ENCODE data around the gene CP.
A peak's percentile ranks its signal among the peaks of the same experiment; 100 is the strongest.
"Not testable (repeated sequence)": the region's sequence is repeated elsewhere in the genome, so short reads cannot be mapped to it uniquely, and the experiment has no call there.

Gene CP

DNA sequence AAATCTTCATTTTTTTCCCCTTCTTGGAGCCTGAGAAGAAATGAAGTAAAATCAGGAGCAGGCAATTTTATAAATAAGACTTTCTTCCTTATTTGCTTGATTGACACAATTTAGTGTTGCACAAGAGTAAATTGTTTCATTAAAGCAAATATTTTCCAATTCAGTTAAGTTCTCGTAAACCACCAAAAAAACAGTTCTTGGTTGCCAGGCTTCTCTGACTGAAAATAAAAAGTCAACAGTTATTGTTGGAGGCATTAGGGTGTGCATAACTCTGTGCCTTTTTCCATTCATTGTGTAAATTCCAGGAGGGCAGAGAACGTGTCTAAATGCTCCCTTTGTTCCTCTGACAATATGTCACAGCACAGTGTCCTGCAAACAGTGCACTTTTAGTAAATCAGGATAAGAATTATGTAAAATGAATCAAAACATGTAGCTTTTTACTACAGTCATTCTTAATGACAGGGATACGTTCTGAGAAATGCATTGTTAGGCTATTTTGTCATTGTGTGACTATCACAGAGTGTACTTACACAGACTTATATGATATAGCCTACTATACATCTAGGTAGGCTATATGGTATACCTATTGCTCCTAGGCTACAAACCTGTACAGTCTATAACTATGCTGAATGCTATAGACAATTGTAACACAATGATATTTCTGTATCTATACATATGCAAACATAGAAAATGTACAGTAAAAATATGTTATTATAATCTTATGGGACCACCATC, at the start of gene CP:
Gene CP (minus strand): TSS at position 47 of the 735 bp plus-strand sequence. CDS start 37 bp downstream, at position 10.
- no peak for DNase-seq

DNA sequence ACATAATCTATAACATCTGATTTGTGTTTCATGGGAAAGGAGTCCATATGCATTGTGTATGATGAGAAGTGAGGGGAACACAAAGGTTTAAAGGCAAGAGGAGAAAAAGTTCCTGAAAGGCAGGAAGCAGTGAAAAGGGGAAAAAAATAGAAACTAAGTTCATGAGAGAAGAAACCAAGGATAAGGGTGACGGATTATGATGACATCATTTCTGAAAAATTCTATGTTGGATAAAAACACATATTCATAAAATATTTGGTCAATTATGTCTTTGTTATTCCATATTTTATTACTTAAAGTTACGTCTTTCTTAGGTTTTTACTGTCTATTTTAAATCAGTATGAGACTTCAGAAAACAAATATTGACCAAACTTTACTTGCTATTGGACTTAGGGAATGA, 48.6 kb upstream of the CP start:
- DNase-seq: no peak

DNA sequence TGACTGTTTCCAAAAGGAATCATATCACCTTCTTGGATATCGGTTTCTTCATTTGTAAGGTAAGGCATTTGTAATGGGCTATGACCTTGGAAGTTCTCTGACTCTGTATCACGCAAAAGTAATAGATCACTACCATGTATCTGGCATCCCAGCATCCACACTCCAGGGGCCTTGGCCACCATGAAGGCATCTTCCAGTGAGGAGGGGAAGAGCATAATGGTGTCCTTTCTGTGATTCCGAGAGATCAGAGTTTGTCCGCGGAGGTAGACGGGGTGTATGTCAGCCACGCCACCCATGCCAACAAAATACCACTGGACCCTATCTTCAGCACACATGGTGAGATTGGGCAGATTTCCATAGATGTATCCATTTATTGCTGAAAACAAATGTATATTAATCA, 48.1 kb upstream of the CP start:
- DNase-seq: no peak

DNA sequence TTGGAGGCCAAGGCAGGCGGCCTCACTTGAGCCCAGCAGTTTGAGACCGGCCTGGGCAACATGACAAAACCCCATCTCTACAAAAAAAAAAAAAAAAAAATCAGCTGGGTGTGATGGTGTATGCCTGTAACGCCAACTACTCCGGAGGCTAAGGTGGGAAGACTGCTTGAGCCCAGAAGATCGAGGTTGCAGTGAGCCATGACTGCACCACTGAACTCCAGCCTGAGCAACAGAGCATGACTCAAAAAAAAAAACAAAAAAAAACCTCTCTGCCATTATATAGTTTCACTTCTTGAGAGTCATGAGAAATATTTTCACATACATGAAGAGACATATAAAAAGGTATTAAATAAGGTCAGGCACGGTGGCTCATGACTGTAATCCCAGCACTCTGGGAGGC, 45.9 kb upstream of the CP start:
- DNase-seq: no peak

DNA sequence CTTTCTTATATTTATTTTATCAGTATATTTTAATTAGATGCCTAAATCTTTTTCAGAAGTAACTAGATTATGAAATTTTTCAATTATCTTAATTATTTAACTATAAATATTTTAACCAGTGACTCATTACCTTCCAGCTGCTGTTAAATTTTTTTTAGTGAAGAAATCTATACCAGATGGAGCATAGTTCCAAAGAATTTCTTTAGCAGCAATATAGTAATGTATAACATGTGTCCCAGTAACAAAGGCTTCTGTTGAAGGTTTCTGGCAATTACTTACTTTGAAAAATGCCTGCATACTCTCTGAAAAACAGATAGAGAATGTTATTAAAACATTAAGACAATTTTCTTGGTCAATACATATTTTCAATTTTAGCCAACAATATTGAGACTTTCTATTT, 45.1 kb upstream of the CP start:
- DNase-seq: no peak

DNA sequence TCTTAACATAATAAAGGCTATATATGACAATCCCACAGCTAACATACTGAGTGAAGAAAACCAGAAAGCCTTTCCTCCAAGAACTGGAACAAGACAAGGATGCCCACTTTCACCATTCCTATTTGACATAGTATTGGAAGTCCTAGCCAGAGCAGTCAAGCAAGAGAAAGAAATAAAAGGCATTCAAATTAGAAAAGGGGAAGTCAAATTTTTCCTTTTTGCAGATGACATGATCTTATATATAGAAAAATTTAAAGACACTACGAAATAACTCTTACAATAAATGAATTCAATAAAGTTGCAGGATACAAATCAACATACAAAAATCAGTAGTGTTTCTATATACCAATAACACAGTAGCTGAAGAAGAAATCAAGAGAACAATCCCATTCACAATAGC, 42.2 kb upstream of the CP start:
- no peak for DNase-seq

DNA sequence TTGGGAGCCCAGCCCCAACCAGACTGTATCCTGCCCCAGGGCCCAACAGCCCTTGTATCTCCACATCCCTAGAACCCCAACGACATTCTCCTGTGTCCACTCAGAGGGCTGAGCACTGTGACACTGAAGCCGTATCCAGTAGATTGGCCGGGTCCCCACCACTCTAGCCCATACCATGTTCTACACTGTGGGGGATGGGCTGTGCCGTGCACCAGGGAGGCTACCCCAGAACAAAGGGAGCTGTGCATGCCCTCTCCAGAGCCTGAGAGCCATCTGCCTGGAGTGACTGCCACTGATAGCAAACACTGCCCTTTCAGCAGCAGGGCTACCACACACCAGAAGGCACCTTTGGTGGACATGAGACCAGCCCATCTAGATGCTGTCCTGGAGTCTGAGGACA, 37.1 kb upstream of the CP start:
- no peak for DNase-seq

DNA sequence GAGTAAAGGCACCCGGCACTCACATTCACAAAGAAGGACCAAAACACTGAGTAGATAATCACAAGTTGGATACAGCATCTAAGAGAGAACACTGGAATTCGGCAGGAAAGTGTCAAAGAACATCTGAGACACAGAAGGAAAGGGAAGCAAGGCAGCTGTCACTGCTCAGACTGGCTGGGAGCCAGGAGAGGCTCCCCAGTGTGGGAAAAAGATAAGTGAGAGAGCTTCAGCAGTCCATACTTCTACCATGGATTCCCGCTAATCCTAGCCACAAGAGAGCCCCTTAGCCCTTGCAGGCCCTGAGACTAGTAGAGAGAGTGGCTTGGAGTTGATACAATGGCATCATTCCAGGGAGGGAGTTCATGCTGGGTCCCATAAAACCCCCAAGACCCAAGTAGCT, 36.7 kb upstream of the CP start:
- DNase-seq: no peak

DNA sequence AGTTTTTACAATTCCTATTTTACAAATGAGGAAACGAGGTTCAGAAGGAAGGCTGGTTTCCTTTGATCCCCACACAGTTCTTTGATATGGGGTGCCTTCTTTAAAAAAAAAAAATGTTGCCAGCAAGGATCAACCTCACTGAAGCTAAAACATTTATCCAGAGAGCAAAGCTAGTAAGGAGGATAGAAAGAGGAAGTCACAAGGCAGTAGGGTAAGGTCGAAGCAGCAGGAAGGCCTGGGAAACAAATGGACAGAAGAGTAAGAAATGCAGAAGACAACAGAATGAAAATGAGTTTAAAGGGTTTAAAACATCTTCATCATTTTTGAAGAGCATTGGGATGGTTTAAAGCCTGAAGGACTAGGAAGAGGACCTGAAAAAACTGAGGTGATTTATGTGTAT, 30.6 kb upstream of the CP start:
- DNase-seq: no peak

DNA sequence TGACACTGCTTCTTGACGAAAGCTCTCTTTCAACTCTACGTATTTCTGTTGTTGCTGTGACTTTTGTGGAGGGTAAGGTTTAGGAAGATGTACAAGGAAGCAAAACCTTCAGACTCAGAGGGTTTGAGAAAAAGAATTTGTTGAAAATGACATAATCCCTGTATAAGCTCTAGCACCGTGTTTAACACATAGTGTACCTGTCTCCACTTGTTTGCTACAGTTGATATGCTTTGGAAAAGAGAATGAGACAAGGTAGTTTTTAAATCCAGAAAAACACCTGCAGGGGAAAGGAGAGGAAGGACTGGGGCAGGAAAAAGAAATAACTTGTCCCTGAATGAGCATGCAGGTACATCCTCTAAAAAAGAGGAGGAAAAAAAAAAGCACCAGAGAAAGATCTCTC, 29.6 kb upstream of the CP start:
- no peak for DNase-seq

DNA sequence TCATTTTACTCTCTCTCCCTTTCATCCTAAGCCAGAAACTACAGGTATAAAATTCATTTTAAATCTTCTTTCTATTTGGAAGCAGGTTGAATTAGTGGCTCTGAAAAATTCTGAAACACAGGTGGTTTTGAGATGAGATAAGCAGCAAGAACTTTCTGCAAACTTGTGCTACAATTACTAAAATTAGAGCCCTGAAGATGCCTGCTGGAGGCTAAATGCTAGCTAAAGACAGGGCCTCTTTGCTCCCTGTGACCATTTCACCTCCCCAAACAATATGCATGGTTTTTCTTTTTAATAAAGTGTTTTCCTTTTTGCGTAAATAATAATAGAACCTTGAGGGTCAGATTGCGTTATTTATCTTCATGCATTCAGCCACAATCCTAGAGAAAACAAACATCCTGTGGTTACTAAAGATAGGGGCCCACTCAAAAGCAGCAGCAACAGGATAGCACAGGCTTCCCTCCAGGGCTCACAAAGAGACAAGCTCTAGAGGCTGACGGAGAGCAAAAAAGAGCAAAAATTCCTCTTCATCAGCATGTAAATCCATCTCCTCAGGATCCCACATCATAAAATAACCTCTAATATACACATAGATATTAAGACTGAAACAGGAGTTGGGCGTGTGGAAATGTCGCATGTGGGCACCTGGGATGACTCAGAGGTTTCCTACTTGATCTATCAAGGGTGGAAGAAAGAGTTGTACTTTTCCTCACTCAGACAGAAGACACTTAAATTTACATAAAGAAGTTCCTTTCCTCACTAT, 26.5 kb upstream of the CP start:
- DNase-seq: peak; percentile 58

DNA sequence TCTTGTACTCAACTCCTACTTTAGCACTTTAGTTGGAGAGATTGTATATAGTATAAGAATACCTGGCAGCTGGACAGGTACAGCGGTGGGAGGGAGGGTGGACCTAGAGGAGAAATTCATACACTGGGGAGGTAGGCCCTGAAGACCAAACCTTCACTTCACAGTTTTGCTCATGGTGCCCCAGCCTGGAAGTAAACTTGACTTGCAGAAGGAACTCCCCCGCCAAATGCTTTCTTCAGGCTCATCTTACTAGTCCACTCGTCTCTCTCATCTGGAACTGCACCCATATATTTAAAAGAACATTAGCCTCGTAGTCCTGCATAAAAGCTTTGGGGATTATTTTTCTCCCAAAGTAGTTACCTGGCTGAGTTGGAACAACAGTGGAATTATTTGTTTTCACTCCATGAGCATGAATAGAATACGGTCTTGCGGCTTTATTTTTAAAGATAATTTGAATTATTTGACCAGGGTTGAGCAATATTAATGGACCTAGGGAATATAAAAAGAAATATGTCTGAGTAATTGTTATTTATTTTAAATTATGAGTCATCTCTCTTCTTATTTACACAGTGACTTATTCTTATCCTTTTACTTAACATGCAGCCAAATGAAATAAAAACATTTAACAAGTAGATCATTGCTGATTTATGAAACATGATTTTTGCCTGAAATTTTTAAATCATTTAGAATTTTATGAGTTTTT, 25.5 kb upstream of the CP start:
- DNase-seq: no peak

DNA sequence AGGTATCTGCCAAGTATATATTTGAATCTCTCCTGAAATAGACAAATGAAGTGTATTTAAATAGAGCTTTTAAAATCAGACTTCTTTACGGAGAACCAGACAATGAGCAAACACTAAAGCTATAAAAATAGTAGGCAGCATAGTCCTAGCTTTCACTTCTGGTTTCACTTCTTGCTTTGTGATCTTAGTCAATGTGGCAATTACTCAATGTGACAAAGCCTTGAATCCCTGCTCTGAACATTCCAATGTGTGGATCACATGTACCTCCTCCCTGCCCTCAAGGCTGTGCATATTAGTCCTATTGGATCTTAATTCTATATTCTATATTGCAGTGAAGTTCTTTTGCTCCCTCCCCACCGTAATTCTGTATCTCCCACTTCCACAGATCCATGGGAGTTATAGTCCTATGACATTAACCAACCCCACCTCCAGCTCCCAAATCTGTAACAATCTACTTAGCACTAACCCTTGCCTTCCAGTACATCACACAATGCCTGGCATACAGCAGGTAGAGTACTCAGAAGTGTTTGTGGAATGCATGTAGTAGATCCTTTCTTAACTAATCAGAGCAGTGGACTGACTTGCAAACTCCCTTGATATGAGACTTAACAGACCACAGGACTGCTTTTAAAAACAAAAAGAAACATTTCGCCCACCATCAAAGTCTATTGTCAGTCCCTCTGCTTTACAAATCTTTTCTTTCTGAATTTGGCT, 24.3 kb upstream of the CP start:
- no peak for DNase-seq

DNA sequence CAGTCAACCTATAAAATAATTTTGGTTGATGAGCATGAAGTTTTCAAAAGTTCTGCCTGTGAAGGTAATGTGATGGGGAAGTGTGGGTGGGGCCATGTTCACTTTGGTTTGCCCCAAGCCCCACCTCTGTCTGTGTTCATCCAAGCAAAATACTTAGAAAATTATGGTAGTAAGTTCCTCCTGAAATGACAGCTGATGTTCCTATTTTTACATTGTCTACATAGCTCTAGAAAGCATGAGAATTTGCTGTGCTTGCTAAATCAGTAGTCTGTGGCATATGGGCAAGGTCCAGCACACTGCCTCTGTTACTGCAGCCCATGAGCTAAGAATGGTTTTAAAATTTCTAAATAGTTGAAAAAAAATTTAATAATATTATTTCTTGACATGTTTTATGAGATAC, 21.9 kb upstream of the CP start:
- DNase-seq: no peak

DNA sequence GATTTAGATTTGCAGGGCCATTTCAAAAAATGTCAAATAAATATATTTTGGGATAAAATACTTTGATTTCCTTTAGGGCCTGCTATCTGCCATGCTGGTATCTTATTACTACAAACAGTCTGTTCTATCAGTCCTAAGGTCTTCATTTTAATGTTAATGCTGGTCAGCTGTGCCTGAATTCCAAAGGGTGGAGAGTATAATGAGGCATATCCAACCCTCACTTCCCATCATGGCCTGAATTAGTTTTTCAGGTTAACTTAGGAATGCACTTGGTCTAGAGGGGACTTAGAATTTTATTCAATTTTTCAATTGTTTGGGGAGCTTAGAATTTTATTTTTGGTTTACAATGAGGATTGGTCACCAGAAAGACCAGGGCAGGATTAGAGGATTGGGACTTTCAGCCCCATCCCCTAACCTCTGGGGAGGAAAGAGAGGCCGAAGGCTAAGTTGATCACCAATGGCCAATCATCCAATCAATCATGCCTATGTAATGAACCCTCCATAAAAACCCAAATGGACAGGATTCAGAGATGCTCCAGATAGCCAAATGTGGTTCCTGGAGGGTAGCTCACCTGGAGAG, 17.8 kb upstream of the CP start:
- no peak for DNase-seq

DNA sequence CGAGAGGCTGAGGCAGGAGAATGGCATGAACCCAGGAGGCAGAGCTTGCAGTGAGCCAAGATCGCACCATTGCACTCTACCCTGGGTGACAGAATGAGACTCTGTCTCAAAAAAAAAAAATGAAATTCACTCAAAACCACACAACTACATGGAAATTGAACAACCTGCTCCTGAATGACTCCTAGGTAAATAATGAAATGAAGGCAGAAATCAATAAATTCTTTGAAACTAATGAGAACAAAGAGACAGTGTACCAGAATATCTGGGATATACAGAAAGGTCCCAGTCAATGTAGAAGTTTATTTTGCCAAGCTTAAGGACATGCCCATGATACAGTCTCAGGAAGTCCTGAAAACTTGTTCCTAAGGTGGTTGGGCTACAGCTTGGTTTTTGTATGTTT, 16.6 kb upstream of the CP start:
- not testable (repeated sequence) for DNase-seq

DNA sequence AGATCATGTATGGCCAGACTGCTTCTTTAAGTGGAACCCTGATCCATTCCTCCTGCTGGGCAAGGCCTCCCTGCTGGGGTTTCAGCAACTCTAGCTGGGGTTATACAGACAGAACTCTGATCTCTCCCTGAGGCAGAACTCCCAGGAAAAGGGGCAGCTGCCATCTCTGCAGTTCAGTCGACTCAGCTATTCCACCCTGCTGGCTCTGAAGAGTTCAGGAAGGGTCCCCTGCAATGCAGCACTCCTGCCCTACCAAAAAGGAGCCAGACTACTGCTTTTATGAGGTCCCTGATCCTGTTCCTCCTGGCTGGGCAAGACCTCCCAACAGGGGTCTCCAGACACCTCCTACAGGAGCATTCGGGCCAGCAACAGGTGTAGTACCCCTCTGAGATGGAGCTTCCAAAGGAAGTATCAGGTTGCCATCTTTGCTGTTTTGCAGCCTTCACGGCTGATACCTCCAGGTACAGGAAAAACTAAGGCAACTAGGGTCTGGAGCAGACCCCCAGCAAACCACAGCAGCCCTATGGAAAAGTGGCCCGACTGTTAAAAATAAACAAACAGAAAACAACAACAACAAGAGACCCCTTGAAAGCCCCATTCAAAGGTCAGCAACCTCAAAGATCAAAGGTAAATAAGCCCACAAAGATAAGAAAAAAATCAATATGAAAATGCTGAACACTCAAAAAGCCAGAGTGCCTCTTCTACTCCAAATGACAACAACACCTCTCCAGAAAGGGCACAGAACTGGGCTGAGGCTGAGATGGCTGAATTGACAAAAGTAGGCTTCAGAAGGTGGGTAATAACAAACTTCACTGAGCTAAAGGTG, 14.2 kb upstream of the CP start:
- no peak for DNase-seq

DNA sequence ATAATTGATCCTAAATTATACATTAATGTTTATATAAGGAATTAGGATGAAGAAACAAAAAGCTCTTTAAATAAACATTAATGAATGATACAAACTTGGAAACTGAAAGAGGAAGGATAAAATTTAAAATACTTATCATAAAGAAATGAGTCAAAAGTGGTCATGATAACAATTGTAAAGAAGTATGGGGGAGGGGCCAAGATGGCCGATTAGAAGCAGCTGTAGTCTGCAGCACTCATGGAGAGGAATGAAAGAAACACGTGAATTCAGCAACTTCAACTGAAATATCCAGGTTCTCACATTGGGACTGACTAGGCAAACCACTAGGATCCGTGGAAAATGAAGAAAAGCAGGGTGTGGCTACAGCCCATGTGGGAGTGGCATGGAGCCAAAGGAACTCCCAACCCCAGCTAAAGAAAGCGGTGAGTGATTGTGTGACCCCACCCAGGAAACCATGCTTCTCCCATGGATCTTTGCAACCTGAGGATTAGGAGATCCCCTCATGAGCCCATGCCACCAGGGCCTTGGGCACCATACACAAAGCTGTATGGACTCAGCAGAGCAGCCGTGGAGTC, 13.1 kb upstream of the CP start:
- DNase-seq: no peak

DNA sequence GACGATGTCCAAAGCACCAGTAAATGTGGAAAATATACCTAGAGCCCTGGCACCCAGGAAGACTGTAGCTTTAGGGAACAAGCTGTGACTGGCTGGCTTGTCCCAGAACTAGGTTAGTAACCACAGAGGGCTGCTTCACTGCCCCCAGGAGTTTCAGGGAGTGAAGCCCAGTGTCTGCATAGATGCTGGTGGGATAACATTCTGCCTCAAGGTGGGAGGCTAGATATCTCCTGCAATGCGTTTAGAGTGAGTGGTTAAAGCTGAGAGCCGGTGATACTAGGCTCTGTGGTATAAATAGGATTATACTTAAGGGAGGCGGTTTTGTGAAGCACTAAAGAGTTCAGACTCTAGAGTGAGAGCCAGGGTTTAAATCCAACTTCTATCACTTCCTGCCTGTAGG, 11.7 kb upstream of the CP start:
- no peak for DNase-seq

DNA sequence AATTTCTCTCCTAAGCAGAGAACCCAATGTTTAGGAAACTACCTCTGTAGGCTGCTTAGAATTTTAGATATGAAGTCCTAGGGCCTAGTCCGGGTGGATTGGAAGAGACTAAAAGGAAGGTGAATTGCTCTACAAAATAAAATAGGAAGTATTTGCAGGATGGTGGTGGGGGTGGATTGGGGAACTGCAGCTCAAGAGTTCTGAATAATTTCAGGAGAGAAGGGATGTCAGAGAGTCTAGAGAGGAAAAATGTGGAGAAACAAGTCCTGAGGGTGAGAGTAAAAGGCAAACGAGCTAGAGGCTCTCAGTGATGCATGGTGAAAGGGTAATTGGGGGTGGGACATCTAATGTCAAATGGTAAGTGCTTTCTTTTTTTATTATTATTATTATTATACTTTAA, 10.2 kb upstream of the CP start:
- DNase-seq: no peak

DNA sequence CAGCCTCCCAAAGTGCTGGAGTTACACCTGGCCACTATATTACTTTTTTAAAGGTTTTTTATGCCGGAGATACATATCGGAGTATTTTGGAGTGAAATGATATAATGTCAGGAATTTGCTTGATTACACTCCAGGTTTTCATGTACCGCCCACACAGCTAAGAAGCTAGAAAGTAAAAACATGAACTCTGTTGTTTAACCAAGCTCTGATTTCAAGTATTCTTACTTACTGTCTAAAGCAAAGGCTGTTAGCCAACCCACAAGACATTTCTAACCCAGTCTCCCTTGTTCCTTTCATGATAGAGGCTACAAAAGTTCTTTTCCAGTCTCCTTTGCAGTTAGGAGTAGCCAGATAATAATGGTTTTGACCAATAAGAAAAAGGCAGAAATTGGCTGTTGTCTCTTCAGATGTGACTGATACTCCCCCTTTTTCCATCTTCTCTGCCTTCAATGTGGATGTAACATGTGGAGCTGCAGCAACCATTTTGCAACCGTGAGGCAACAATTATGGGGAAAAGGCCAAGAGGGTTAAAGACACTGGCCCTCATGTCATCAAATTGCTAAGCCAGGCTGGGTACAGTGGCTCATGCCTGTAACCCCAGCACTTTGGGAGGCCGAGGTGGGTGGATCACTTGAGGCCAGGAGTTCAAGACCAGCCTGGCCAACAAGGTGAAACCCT, 6.1 kb upstream of the CP start:
- DNase-seq: no peak
